Osteocyte (in vitro differentiated cells): Measurements from ENCODE around the gene SF1. TPM values are rescaled to one million over a fixed set of nuclear protein-coding genes. Genes with fewer than 3 reads are reported as not detected.
A peak's percentile ranks its signal among the peaks of the same experiment; 100 is the strongest.

ENCODE experiments used
- DNase-seq: peaks from one replicate; pipeline ENCODE4 v3.0.0; 2021; ENCODE audit warnings: mixed read lengths; ENCODE audit not compliant: unreplicated experiment; ENCODE audit errors: extremely low spot score
- H3K27ac Mint-ChIP-seq: one replicate; pipeline ENCODE4 v1.8.0; 2021; ENCODE audit warnings: mild to moderate bottlenecking, mixed read lengths; ENCODE audit not compliant: unreplicated experiment
- H3K27me3 Mint-ChIP-seq: one replicate; pipeline ENCODE4 v1.8.0; 2021; ENCODE audit warnings: mixed read lengths; ENCODE audit not compliant: unreplicated experiment
- H3K36me3 Mint-ChIP-seq: one replicate; pipeline ENCODE4 v1.8.0; 2021; ENCODE audit warnings: mixed read lengths; ENCODE audit not compliant: unreplicated experiment
- H3K4me1 Mint-ChIP-seq: one replicate; pipeline ENCODE4 v1.8.0; 2021; ENCODE audit warnings: mixed read lengths; ENCODE audit not compliant: unreplicated experiment
- H3K4me3 Mint-ChIP-seq: one replicate; pipeline ENCODE4 v1.8.0; 2021; ENCODE audit warnings: mild to moderate bottlenecking, moderate library complexity, mixed read lengths; ENCODE audit not compliant: unreplicated experiment
- H3K9me3 Mint-ChIP-seq: one replicate; pipeline ENCODE4 v1.8.0; 2021; ENCODE audit warnings: mixed read lengths; ENCODE audit not compliant: unreplicated experiment
- CTCF ChIP-seq: fragments of 200-600 bp; sonication (generic); IDR thresholded peaks from 2 replicates; pipeline ENCODE4 v1.5.0; 2021; ENCODE audit warnings: antibody characterized with exemption, mild to moderate bottlenecking, moderate library complexity
- total RNA-seq: library from RNA; stranded (reverse); gene quantifications from 2 replicates; pipeline ENCODE4 v1.2.1, GENCODE V29; 2021

SF1 gene
- total RNA-seq, 1 donor from 2014 or later = 290 TPM

- H3K27me3 Mint-ChIP-seq = no peaks in the 10 kb centered on the region
- H3K4me3 Mint-ChIP-seq = no peak overlapping the region
- H3K36me3 Mint-ChIP-seq = peaks cover 3% of the 10 kb centered on the region
- TF ChIP-seq CTCF = no peak
- no peak overlapping the region for H3K27ac Mint-ChIP-seq
- peaks cover 19% of the 10 kb centered on the region for H3K4me1 Mint-ChIP-seq
- no peaks in the 10 kb centered on the region for H3K9me3 Mint-ChIP-seq
- no peak for DNase-seq
These were observed 22.2 kb upstream of the SF1 start for GRCh38 chr11:64800303-64801157.

DNA sequence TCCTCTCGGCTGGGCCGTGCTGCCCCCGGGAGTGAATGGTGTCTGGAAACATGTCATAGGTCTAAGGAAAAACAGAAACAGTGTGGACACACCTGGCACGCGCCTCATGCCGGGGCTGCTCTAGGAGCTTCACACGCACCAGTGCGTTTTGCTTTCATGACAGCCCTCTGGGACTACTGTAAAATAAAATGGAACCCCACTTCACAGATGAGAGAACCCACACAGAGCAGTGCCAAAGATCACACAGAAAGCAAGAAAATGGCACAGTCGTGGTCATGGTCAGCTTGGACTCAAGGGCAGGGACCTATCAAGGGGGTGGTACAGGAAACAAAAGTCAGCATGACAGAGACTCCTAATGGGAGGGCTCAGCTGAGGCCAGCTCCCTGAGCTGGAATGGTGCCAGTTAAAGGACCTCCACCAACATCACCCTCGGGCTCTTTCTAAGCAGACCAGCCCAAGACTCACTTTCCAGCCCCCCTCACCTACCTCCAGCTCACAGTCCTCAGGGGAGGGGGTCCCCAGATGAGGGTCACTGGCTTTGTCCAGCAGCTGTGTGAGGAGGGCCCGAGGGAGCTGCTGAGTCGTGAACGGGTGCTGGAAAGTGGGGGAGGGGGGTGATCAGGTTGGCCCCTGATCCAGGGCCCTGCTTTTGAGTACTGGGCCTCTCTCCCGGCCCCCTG, 21.4 kb upstream of the SF1 start:
- no peak for TF ChIP-seq CTCF
- no peak for DNase-seq
- Mint-ChIP-seq H3K27ac (peak overlapping the region; percentile 47), H3K9me3 (no peaks in the 10 kb centered on the region), H3K27me3 (no peaks in the 10 kb centered on the region), H3K4me1 (peaks cover 19% of the 10 kb centered on the region), H3K36me3 (peaks cover 3% of the 10 kb centered on the region), H3K4me3 (no peak overlapping the region)

DNA sequence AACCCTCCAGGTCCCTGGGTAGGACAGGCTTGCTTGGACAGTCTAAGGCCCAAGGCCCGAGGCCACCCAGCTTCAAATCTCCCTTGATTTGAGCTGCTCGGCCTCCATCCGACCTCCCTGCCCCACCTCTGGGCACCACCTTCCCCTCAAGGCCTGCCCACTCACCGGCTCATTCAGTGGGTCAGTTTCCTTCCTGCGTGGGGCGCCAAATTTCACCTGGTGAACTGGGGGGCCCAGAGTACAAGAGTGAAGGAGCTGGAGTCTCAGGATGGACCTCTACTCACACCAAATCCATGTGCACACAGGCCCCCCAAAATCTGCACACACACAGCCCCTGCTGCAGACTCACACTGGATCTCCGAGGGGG, 20.9 kb upstream of the SF1 start:
- no peak for DNase-seq
- H3K27ac Mint-ChIP-seq = no peak overlapping the region
- peaks cover 3% of the 10 kb centered on the region for H3K36me3 Mint-ChIP-seq
- H3K9me3 Mint-ChIP-seq = no peaks in the 10 kb centered on the region
- H3K4me3 Mint-ChIP-seq = no peak overlapping the region
- H3K4me1 Mint-ChIP-seq = peaks cover 19% of the 10 kb centered on the region
- no peak for TF ChIP-seq CTCF
- no peaks in the 10 kb centered on the region for H3K27me3 Mint-ChIP-seq

GRCh38 chr11:64796757-64797541, 18.6 kb upstream of the SF1 start:
- H3K27ac Mint-ChIP-seq = no peak overlapping the region
- no peak for TF ChIP-seq CTCF
- H3K36me3 Mint-ChIP-seq = peaks cover 3% of the 10 kb centered on the region
- no peak for DNase-seq
- H3K4me3 Mint-ChIP-seq = no peak overlapping the region
- H3K27me3 Mint-ChIP-seq = no peaks in the 10 kb centered on the region
- H3K4me1 Mint-ChIP-seq = peaks cover 6% of the 10 kb centered on the region
- H3K9me3 Mint-ChIP-seq = no peaks in the 10 kb centered on the region
